Activated CD4-positive, alpha-beta T cell treated with anti-CD3 and anti-CD28 coated beads for 1 hour (primary cell): ENCODE results near the gene REL.
"Not testable (repeated sequence)": the region's sequence is repeated elsewhere in the genome, so short reads cannot be mapped to it uniquely, and the experiment has no call there.

Experiments
- DNase-seq: peaks from one replicate; pipeline ENCODE4 v3.0.0-alpha.2; 2020

Gene REL

DNA sequence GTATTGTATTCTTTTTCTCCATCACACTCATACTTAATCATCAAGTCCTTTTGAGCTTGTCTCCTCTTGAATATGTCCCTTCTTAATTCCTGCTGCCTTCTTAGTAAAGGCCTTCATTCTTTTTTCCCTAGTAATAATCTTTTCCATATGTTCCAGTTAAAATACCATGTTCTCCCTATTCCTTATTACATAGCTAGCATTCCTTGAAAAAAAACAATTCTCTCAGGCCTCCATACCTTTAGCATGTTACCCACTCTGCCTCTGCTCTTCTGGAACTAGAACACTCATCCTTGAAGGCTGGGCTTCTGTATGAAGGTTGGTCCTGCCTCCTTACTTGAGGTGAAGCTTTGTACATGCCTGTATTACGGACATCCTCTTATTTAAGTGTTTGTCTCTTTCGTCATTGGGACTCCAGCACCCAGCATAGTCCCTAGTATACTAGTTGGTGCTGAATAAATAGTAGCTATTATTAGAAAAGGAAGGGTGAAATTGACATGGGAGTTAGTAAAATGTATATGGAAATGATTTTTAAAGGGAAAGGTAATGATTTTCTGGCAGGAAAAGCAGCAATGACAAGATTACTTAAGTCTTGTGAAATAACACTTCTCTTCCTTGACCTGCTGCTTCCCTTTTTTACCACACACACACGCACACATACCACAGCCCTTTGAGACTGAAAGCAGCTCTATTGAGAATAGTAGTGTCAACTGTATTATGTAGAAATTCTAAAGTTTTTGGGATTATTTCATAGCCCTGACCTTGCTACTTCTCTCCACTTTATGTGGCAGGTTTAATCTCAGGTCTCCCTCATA, 45.6 kb downstream of the REL start:
- DNase-seq: no peak

DNA sequence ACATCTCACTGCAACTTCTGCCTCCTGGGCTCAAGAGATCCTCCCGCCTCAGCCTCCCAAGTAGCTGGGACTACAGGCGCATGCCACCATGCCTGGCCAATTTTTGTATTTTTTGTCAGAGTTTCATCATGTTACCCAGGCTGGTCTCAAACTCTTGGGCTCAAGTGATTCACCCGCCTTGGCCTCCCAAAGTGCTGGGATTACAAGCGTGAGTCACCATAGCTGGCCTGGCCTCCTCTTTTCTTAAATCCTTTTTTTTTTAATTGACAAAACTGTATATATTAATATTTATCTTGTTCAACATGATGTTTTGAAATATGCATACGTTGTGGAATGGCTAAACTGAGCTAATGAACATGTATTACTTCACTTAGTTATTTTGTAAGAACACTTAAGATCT, 50.7 kb downstream of the REL start:
- not testable (repeated sequence) for DNase-seq

DNA sequence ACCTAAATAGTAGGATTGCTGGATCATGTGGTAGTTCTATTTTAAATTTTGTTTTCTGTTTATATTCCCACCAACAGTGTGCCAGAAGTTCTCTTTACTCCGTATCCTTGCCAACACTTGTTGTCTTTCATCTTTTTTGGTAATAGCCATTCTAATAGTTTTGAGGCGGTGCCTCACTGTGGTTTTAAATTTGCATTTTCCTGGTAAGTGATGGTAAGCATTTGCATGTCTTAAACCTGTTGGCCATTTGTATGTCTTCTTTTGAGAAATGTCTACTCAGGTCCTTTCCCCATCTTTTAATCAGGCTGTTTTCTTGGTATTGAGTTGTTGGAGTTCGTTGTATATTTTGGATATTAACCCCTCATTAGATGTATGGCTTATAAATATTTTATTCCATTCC, 51.6 kb downstream of the REL start:
- no peak for DNase-seq

DNA sequence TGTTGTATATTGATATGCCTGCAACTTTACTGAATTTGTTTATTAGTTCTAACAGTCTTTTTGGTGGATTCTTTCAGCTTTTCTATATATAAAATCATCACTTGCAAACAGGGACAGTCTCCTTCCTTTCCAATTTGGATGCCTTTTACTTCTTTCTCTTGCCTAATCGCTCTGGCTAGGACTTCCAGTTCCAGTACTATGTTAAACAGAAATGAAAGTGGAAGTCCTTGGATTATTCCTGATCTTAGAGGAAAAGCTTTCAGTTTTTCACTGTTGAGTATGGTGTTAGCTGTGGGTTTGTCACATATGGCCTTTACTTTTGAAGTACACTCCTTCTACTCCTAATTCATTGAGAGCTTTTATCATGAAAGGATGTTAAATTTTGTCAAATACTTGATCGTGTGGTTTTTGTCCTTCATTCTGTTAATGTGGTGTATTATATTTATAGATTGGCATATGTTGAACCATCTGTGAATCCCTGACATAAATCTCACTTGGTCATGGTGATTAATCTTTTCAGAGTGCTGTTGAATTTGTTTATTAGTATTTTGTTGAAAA, 52.9 kb downstream of the REL start:
- DNase-seq: no peak

GRCh38 chr2:60936757-60937156, 55.4 kb downstream of the REL start:
- DNase-seq: no peak

GRCh38 chr2:60938301-60938700, 56.9 kb downstream of the REL start:
- no peak for DNase-seq

- no peak for DNase-seq
Measured at GRCh38 chr2:60939622-60940021, 58.2 kb downstream of the REL start.

DNA sequence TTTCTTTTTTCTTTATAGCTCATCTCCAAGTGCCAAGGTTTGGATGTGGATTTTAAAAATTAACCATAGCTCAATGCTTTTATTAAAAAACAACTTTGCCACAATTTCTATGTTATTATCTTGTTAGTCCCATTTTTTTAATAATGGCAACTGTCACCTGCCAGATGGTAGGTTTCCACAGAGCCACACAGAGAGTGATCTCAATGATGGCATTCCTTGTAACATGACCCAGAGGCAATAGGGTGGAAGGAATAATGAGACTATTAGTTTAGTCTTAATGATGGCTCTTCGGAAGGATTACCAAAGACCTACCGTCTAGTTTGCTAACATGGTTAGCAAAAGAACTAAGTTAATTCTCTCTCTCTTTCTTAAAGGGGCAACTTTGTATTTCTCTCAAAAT, 64.0 kb downstream of the REL start:
- no peak for DNase-seq

DNA sequence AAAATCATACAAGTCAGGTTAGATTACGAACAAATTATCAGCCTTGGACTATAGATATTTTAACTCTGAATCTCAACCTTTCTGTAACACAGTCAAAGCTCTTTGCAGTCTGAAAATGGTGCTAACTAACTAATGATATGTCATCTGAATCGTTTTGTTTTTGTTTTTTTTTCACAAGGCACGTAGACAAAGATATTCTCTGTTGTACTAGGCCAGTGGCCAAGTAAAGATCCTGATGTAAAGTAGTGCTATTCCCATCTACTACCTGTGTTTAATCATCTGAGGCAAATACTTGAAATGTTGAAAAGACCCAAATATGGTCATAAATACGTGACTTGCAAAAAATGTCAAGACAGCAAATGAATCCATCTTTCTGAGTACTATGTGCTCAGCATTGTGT, 65.7 kb downstream of the REL start:
- no peak for DNase-seq

GRCh38 chr2:60948161-60948560, 66.8 kb downstream of the REL start:
- no peak for DNase-seq

GRCh38 chr2:60948926-60949579, 67.7 kb downstream of the REL start:
- DNase-seq: no peak

DNA sequence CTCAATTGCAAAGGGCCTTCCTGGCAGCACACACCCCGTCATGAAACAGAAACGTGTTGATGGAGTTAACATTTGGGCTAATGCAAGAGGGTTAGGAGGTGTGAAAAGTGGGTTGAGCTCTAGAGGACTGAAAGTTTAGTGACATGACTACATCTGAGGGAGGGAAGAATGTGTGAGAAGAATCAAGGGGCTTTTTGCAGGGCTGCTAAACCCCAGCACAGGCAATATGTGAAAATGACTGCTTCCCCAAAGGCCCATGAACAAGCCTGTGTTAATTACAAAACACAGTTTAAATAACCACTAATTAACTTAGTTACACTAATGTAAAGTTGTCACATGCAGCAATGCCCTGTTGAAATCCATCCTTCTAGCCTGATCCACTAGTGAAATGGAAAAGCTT, 72.8 kb downstream of the REL start:
- no peak for DNase-seq

DNA sequence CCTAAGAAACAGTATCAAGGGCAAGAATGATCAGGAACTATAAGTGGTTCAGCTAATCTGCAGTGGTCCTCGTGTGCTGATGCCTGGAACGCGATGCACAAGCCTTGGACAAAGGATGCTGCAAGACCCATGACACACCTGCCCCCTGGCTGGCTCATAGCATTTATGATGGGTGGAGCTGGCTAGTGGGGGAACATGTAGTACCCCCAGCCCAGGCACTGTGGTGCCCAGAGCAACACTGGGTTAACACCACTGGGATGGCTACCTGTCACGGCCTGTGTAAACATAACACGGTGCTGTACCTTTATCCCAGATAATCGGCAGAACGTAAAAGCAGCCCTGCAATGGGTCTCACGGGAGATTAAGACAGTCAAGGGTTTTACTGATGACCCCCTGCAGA, 75.8 kb downstream of the REL start:
- DNase-seq: no peak

DNA sequence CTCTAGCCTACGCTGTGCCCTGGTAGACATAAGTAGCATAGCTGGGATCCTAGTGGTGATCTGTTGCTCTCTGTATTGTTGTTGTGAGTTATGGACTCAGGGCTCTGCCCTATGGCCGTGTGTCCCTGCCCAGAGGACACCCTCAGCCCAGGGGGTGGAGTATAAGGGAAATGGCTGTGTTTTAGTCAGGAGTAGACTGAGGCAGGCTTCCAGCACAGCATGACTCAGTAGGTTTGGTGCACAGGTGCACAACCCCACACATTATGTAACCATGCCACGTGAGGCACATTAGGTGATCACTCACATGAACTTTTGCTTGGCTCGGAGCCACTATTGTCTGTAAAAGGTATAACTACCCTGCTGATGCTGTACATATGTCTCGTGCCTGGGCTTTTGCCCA, 76.3 kb downstream of the REL start:
- no peak for DNase-seq

GRCh38 chr2:60958361-60958760, 77.0 kb downstream of the REL start:
- DNase-seq: no peak

DNA sequence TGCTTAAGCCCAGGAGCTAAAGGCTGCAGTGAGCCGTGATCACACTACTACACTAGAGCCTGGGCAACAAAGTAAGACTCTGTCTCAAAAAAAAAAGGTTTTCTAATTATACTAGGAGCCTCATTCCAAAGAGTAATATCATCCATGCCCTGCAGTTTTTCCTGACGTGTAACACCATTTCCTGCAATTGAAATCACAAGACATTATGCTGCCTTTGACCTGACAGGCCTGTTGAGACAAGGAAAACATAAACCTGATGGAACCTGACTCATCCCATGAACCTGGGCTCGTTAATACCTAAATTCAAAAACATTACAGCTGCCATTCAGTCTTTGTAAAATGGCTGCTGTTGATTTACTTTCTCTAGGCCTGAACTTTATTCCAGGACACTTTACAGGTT, 77.4 kb downstream of the REL start:
- DNase-seq: no peak

DNA sequence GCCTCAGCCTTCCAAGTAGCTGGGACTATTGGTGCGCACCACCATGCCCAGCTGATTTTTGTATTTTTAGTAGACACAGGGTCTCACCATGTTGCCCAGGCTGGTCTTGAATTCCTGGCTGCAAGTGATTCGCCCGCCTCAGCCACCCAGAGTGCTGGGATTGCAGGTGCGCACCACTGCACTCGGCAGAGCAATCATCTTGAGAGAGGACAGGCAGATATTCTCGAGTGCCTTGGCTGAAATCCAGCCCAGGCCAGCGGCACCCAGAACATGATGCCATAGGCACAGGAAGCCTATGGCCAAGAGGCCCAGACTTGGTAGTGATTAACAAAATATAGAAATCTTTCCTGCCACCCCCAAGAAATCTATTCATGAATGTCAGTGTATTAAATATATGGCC, 78.1 kb downstream of the REL start:
- no peak for DNase-seq

- DNase-seq: no peak
Measured at GRCh38 chr2:60960706-60961105, 79.3 kb downstream of the REL start.

- DNase-seq: no peak
Measured at GRCh38 chr2:60961457-60961856, 80.1 kb downstream of the REL start.

DNA sequence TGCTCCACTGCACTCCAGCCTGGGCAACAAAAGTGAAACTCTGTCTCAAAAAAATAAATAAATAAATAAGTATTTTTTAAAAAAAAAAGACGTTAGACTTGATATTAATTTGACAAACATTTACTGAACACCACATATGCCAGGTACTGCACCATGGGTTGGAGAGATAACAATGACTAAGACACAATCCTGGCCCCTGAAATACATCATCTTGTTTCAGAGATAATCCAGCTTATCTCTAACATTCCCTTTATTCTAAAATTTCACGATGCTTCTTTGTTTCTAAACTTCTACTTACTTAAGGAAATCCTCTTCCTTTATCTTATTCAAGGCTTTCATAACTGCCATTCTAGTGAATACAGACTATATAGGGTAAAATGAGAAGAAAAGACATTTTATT, 81.2 kb downstream of the REL start:
- no peak for DNase-seq

GRCh38 chr2:60963190-60963589, 81.8 kb downstream of the REL start:
- DNase-seq: no peak

- no peak for DNase-seq
Measured at GRCh38 chr2:60964651-60965498, 83.5 kb downstream of the REL start.

DNA sequence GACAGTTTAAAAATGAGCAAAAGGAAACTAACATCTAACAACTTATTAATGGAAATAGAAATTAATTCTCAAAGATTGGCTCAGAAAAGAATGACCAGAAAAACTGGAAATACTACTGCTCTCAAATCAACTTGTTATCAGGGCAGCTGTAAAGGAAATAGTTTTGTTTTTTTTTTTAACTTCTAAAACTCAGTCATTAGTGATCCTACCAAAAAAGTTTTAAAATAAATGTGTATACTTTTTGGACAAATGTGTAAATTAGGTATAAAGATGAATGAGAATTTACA, 84.1 kb downstream of the REL start:
- DNase-seq: no peak
